Trophoblast cell (in vitro differentiated cells and primary cell): ENCODE data around the gene ERP44.
A peak's percentile ranks its signal among the peaks of the same experiment; 100 is the strongest.

ENCODE experiments used
- DNase-seq, 2 donors: peaks; one replicate each; pipeline ENCODE4 v3.0.0-alpha.2; 2016
- H2AFZ ChIP-seq: 2 replicates; pipeline ENCODE4 v1.6.1; 2013; ENCODE audit warnings: low read length, moderate library complexity, mild to moderate bottlenecking; ENCODE audit not compliant: insufficient read depth, poor library complexity
- H2AK5ac ChIP-seq: 2 replicates; pipeline ENCODE4 v1.6.1; 2013; ENCODE audit warnings: mild to moderate bottlenecking, low read length
- H2BK120ac ChIP-seq: 2 replicates; pipeline ENCODE4 v1.6.1; 2013; ENCODE audit warnings: low read length, mild to moderate bottlenecking, moderate library complexity; ENCODE audit not compliant: insufficient read depth, poor library complexity
- H2BK12ac ChIP-seq: 2 replicates; pipeline ENCODE4 v1.6.1; 2013; ENCODE audit warnings: mild to moderate bottlenecking, low read length, moderate library complexity
- H2BK5ac ChIP-seq: 2 replicates; pipeline ENCODE4 v1.6.1; 2013; ENCODE audit warnings: low read length, low read depth, moderate library complexity, mild to moderate bottlenecking; ENCODE audit not compliant: poor library complexity
- H3K14ac ChIP-seq: 2 replicates; pipeline ENCODE4 v1.6.1; 2013; ENCODE audit warnings: mild to moderate bottlenecking, low read length
- H3K18ac ChIP-seq: 2 replicates; pipeline ENCODE4 v1.6.1; 2013; ENCODE audit warnings: mild to moderate bottlenecking, low read length
- H3K23ac ChIP-seq: 2 replicates; pipeline ENCODE4 v1.6.1; 2013; ENCODE audit warnings: low read length
- H3K27ac ChIP-seq: 2 replicates; pipeline ENCODE4 v1.5.1; 2013; ENCODE audit warnings: low read depth, mild to moderate bottlenecking, inconsistent platforms, low read length, moderate library complexity
- H3K27me3 ChIP-seq: 2 replicates; pipeline ENCODE4 v1.6.1; 2013; ENCODE audit warnings: inconsistent platforms, mild to moderate bottlenecking, low read length, moderate library complexity; ENCODE audit not compliant: insufficient read depth
- H3K36me3 ChIP-seq, 2 experiments: 1 replicate in 1 of 2; 2 replicates in 1 of 2; pipeline ENCODE4 v1.6.1; 2013; ENCODE audit warnings: low read length in 2 of 2, mild to moderate bottlenecking in 2 of 2, moderate library complexity in 1 of 2; ENCODE audit not compliant: insufficient read depth in 2 of 2, control insufficient read depth in 1 of 2
- H3K4ac ChIP-seq: 2 replicates; pipeline ENCODE4 v1.6.1; 2013; ENCODE audit warnings: low read depth, mild to moderate bottlenecking, low read length, moderate library complexity
- H3K4me1 ChIP-seq, 2 experiments: 1 replicate in 1 of 2; 2 replicates in 1 of 2; pipeline ENCODE4 v1.6.1; 2013; ENCODE audit warnings: low read length in 2 of 2, mild to moderate bottlenecking in 2 of 2, moderate library complexity in 1 of 2; ENCODE audit not compliant: insufficient read depth in 2 of 2, control insufficient read depth in 1 of 2
- H3K4me2 ChIP-seq: 2 replicates; pipeline ENCODE4 v1.6.1; 2013; ENCODE audit warnings: inconsistent platforms, mild to moderate bottlenecking, low read length, moderate library complexity
- H3K4me3 ChIP-seq: 2 replicates; pipeline ENCODE4 v1.5.1; 2013; ENCODE audit warnings: mild to moderate bottlenecking, low read depth, low read length, inconsistent platforms
- H3K79me1 ChIP-seq: one replicate; pipeline ENCODE4 v1.6.1; 2013; ENCODE audit warnings: low read length
- H3K79me2 ChIP-seq: 2 replicates; pipeline ENCODE4 v1.6.1; 2013; ENCODE audit warnings: low read length, mild to moderate bottlenecking; ENCODE audit not compliant: control insufficient read depth, insufficient read depth, poor library complexity
- H3K9ac ChIP-seq: 2 replicates; pipeline ENCODE4 v1.6.1; 2013; ENCODE audit warnings: mild to moderate bottlenecking, low read length
- H3K9me3 ChIP-seq: 2 replicates; pipeline ENCODE4 v1.6.1; 2013; ENCODE audit warnings: low read depth, mild to moderate bottlenecking, control low read depth, inconsistent platforms, low read length; ENCODE audit not compliant: insufficient read depth
- H4K12ac ChIP-seq: 2 replicates; pipeline ENCODE4 v1.6.1; 2013; ENCODE audit warnings: low read depth, mild to moderate bottlenecking, low read length, moderate library complexity
- H4K8ac ChIP-seq: 2 replicates; pipeline ENCODE4 v1.6.1; 2013; ENCODE audit warnings: low read depth, mild to moderate bottlenecking, low read length, moderate library complexity
- H4K91ac ChIP-seq: one replicate; pipeline ENCODE4 v1.6.1; 2013; ENCODE audit warnings: low read depth, mild to moderate bottlenecking, low read length, moderate library complexity
- WGBS: extraction: QIAGEN DNeasy Blood & Tissue Kit; methylation state at CpG from one replicate; pipeline ENCODE4 v1.1.7; 2013; ENCODE audit warnings: missing lambda C conversion rate; ENCODE audit not compliant: insufficient read length, insufficient coverage; ENCODE audit errors: extremely low coverage; 5-methylcytosine and 5-hydroxymethylcytosine counted together

ERP44 gene

GRCh38 chr9:99954819-99955218, 144.0 kb downstream of the ERP44 start:
- no peak overlapping the region for H2BK12ac ChIP-seq
- H3K18ac ChIP-seq, result no peak overlapping the region
- H2BK120ac ChIP-seq, result no peak overlapping the region
- H4K8ac ChIP-seq, result no peak overlapping the region
- no peaks in the 10 kb centered on the region for H3K4me1 ChIP-seq
- no peak overlapping the region for H2AFZ ChIP-seq
- no peak overlapping the region for H3K4me2 ChIP-seq
- H3K9me3 ChIP-seq, result no peaks in the 10 kb centered on the region
- H3K27ac ChIP-seq, result no peak overlapping the region
- no peak overlapping the region for H2BK5ac ChIP-seq
- no peaks in the 10 kb centered on the region for H3K79me1 ChIP-seq
- no peaks in the 10 kb centered on the region for H3K79me2 ChIP-seq
- DNase-seq, result peak in 1 of 2 donors; percentile 13
- no peak overlapping the region for H3K14ac ChIP-seq
- H3K36me3 ChIP-seq, result peaks cover 0 to 2% of the 10 kb centered on the region in 2 experiments
- H4K91ac ChIP-seq, result no peak overlapping the region
- no CpG with 5 or more reads among the region's 1 CpG for WGBS
- no peak overlapping the region for H3K4ac ChIP-seq
- H4K12ac ChIP-seq, result no peak overlapping the region
- no peak overlapping the region for H3K9ac ChIP-seq
- H3K23ac ChIP-seq, result no peak overlapping the region
- no peak overlapping the region for H3K4me3 ChIP-seq
- no peaks in the 10 kb centered on the region for H3K27me3 ChIP-seq
- H2AK5ac ChIP-seq, result no peak overlapping the region

- Histone ChIP-seq H3K4me1 (no peaks in the 10 kb centered on the region), H3K23ac (no peak overlapping the region), H3K36me3 (no peaks in the 10 kb centered on the region), H4K91ac (no peak overlapping the region), H4K8ac (no peak overlapping the region), H2AK5ac (no peak overlapping the region), H3K14ac (no peak overlapping the region), H2AFZ (no peak overlapping the region), H3K18ac (no peak overlapping the region), H3K27me3 (no peaks in the 10 kb centered on the region), H2BK12ac (no peak overlapping the region), H3K4me2 (no peak overlapping the region), H3K4me3 (no peak overlapping the region), H2BK5ac (no peak overlapping the region), H3K9ac (no peak overlapping the region), H4K12ac (no peak overlapping the region), H3K27ac (no peak overlapping the region), H2BK120ac (no peak overlapping the region), H3K4ac (no peak overlapping the region), H3K79me1 (no peaks in the 10 kb centered on the region), H3K79me2 (no peaks in the 10 kb centered on the region), H3K9me3 (no peaks in the 10 kb centered on the region)
- WGBS, result no CpG with 5 or more reads among the region's 3 CpGs
- no peak for DNase-seq
Measured at GRCh38 chr9:99953861-99954507, 144.8 kb downstream of the ERP44 start.

- H3K79me2 ChIP-seq, result no peaks in the 10 kb centered on the region
- no peak overlapping the region for H2AK5ac ChIP-seq
- no peak overlapping the region for H4K8ac ChIP-seq
- DNase-seq, result no peak
- H3K4me3 ChIP-seq, result no peak overlapping the region
- no peak overlapping the region for H3K4ac ChIP-seq
- H3K9me3 ChIP-seq, result no peaks in the 10 kb centered on the region
- H3K23ac ChIP-seq, result no peak overlapping the region
- H3K4me2 ChIP-seq, result no peak overlapping the region
- no peaks in the 10 kb centered on the region for H3K79me1 ChIP-seq
- H2BK120ac ChIP-seq, result no peak overlapping the region
- no peak overlapping the region for H3K18ac ChIP-seq
- H2BK12ac ChIP-seq, result no peak overlapping the region
- H2BK5ac ChIP-seq, result no peak overlapping the region
- H2AFZ ChIP-seq, result no peak overlapping the region
- H4K12ac ChIP-seq, result no peak overlapping the region
- no peaks in the 10 kb centered on the region for H3K36me3 ChIP-seq
- no peak overlapping the region for H3K14ac ChIP-seq
- no peaks in the 10 kb centered on the region for H3K27me3 ChIP-seq
- no peaks in the 10 kb centered on the region for H3K4me1 ChIP-seq
- no peak overlapping the region for H4K91ac ChIP-seq
- H3K9ac ChIP-seq, result no peak overlapping the region
- no peak overlapping the region for H3K27ac ChIP-seq
Measured at GRCh38 chr9:99948896-99949295, 149.9 kb downstream of the ERP44 start.

- H4K12ac ChIP-seq, result no peak overlapping the region
- WGBS, result no CpG with 5 or more reads among the region's 2 CpGs
- no peak overlapping the region for H2BK12ac ChIP-seq
- H3K79me1 ChIP-seq, result no peaks in the 10 kb centered on the region
- H3K27me3 ChIP-seq, result no peaks in the 10 kb centered on the region
- H2AK5ac ChIP-seq, result no peak overlapping the region
- no peak overlapping the region for H3K4me3 ChIP-seq
- H2BK5ac ChIP-seq, result no peak overlapping the region
- H3K4me2 ChIP-seq, result no peak overlapping the region
- no peaks in the 10 kb centered on the region for H3K79me2 ChIP-seq
- no peak for DNase-seq
- H3K4ac ChIP-seq, result no peak overlapping the region
- H3K36me3 ChIP-seq, result no peaks in the 10 kb centered on the region
- H3K14ac ChIP-seq, result no peak overlapping the region
- H4K91ac ChIP-seq, result no peak overlapping the region
- no peaks in the 10 kb centered on the region for H3K4me1 ChIP-seq
- no peak overlapping the region for H4K8ac ChIP-seq
- H3K27ac ChIP-seq, result no peak overlapping the region
- no peak overlapping the region for H3K9ac ChIP-seq
- no peak overlapping the region for H2BK120ac ChIP-seq
- no peak overlapping the region for H2AFZ ChIP-seq
- no peak overlapping the region for H3K18ac ChIP-seq
- no peaks in the 10 kb centered on the region for H3K9me3 ChIP-seq
- H3K23ac ChIP-seq, result no peak overlapping the region
Measured at GRCh38 chr9:99948482-99948881, 150.3 kb downstream of the ERP44 start.
